ENCODE data around the gene BRCC3. TPM values are rescaled to one million over a fixed set of nuclear protein-coding genes. Genes with fewer than 3 reads are reported as not detected.

Gene BRCC3
- total and polyA plus RNA-seq, 4 donors = 7.8 to 12.2 (median 10.1) TPM

GRCh38 chrX:155046811-155047528, 24.3 kb upstream of the BRCC3 start:
- DNase-seq (ENCODE audit: low spot score) = no peak
- TF ChIP-seq TAF1 (conservative IDR thresholded peaks at IDR 0.05) (no peak), EGR1 (IDR thresholded peaks at IDR 0.05; ENCODE audit: low read depth in 2 of 2) (no peak), RXRA (IDR thresholded peaks at IDR 0.05) (no peak), NR2F2 (IDR thresholded peaks at IDR 0.05) (no peak), CTCF (IDR thresholded peaks at IDR 0.05; ENCODE audit: low read depth, low read length, missing input control) (no peak), RAD21 (IDR thresholded peaks at IDR 0.05) (no peak), MAX (IDR thresholded peaks at IDR 0.05) (no peak), ATF3 (IDR thresholded peaks at IDR 0.05) (no peak), ZBTB33 (IDR thresholded peaks at IDR 0.05) (no peak), GABPA (IDR thresholded peaks at IDR 0.05 in 1 of 2, conservative IDR thresholded peaks at IDR 0.05 in 1 of 2) (no peak), FOXA2 (IDR thresholded peaks at IDR 0.05) (no peak), REST (IDR thresholded peaks at IDR 0.05) (no peak), JUND (IDR thresholded peaks at IDR 0.05) (no peak), FOXA1 (IDR thresholded peaks at IDR 0.05) (no peak)
- Histone ChIP-seq H3K9ac (ENCODE audit: low read depth in 1 of 2, low read length in 2 of 2) (no peak overlapping the region), H3K4me1 (ENCODE audit: control insufficient read depth in 4 of 4, insufficient read depth in 4 of 4, low read length in 3 of 4) (peaks cover 0 to 6% (median 2%) of the 10 kb centered on the region in 4 donors), H3K27ac (ENCODE audit: low read depth in 1 of 2, low read length in 2 of 2) (no peak overlapping the region), H3K4me3 (ENCODE audit: low read depth in 1 of 3, low read length in 3 of 3) (no peak overlapping the region), H3K36me3 (ENCODE audit: control insufficient read depth in 4 of 4, insufficient read depth in 3 of 4, low read depth in 1 of 4, low read length in 3 of 4) (peaks cover 0 to 3% (median 1%) of the 10 kb centered on the region in 4 donors), H3K27me3 (ENCODE audit: control insufficient read depth in 4 of 4, insufficient read depth in 4 of 4, low read length in 3 of 4) (no peaks in the 10 kb centered on the region), H3K9me3 (ENCODE audit: control insufficient read depth in 4 of 4, low read length in 3 of 4) (no peaks in the 10 kb centered on the region)
- WGBS = 90% methylated on average over 5 of the region's 5 CpGs

Data from liver (tissue), 9 donors.